Activated CD4-positive, alpha-beta T cell treated with anti-CD3 and anti-CD28 coated beads, Interleukin-2, amount 50 U/mL, for 48 hours (primary cell): ENCODE measurements around the gene FA2H.
"Not testable (repeated sequence)": the region's sequence is repeated elsewhere in the genome, so short reads cannot be mapped to it uniquely, and the experiment has no call there.

Experiments
- DNase-seq, 2 experiments: peaks; one replicate each; pipeline ENCODE4 v3.0.0-alpha.2; 2020

Gene FA2H

DNA sequence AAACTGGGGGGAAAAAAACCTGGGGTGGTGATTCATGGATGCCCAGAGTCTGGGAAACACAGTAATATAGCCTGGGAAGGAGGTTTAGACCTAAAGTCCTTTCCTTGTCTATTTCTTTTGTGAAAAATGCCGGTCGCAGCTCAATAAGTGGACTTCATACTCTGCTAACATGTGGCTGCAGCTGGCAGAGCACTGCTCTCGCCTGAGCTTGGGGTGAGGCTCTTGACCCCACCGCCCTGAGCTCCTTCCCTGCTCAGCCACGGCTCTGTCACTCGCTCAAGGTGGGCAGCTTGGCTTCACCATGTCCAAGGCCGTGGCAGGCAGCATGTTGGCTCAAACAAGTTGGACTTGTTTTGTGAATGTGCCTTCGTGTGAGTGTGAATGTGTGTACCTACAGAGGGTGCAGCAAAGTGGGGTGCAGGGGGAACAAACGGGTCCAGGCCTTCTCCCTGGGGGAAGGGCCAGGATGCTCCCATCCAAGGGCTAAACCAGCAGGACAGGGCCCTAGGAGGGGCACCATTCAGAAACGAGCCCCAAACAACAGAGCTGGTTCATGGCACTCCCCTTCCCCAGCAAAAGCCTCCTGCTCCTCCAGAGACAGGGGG, 4.9 kb downstream of the FA2H start:
- no peak for DNase-seq

DNA sequence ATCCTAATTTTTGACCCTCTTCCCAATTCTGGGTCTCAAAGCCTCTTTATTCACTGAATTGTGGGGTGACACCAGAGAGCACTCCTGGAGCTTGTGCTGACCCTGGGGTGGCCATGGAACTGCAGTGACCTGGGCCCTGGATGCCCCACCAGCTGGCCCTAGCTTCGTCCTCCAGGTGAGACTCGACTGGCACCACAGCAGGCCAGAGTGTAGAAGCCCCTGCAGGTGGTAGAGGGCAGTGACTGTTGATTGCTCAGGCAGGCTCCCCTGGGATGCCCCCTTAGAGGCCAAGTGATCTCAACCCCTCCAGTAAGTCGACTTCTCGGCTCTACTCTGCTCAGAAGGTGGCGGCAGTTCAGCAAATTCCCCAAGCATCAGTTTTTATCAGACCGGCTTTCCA, 6.4 kb downstream of the FA2H start:
- no peak for DNase-seq

DNA sequence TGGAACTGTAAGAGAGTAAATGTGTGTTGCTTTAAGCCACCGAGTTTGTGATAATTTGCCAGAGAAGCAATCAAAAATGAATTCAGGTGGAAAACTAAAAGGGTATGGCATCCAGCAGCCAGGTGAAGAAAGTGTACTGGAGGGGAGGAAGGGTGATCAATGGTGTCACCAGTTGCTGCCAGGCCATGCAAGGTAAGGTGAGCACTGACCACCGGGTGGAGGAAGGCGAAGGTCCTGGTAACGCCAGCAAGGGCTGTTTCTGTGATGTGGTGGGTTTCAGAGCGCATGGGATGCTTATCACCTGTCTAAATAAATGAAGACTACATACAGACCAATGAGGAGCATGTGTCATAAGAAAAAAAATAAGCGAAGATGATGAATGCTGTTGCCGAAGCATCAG, 6.9 kb downstream of the FA2H start:
- no peak for DNase-seq

DNA sequence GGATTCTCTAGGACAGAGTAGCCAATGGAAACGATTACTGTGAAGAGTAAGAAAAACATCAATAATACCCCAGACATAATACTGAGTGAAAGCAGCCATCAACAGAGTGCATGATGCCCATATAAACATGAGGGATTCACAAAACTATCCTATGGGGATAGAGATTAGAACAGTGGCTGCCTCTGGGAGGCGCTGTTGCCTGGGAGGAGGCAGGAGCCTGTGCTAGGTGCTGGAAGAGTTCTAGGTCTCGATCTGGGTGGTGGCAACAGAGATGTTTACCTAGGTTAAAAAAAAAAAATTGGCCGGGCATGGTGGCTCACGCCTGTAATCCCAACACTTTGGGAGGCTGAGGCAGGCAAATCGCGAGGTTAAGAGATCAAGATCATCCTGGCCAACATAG, 7.9 kb downstream of the FA2H start:
- no peak for DNase-seq

DNA sequence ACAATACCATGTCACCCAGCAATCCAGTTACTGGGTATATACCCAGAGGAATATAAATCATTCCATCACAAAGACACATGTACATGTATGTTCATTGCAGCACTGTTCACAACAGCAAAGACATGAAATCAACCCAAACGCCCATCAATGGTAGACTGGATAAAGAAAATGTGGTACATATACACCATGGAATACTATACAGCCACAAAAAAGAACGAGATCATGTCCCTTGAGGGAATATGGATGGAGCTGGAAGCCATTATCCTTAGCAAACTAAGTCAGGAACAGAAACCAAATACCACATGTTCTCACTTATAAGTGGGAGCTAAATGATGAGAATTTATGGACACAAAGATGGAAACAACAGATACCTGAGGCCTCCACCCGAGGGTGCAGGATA, 10.4 kb downstream of the FA2H start:
- not testable (repeated sequence) for DNase-seq

DNA sequence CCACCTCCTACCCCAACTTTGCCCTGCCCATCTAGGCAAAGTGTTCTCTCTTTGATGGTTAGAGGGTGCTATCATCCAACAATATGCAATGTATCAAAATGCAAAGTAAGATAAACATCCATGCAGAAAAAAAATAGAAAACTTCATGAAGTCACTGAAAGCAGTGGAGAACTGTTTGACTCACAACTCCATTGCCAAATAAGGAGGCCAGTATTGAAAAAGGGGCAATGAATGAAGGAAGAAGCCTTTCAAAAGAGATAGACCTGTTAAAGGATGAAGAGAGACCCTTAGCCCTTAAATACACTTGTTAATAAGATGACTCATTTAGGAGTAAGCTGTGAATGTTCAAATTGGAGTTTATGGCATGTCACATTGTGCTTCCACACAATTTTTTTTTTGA, 13.0 kb downstream of the FA2H start:
- DNase-seq: no peak

DNA sequence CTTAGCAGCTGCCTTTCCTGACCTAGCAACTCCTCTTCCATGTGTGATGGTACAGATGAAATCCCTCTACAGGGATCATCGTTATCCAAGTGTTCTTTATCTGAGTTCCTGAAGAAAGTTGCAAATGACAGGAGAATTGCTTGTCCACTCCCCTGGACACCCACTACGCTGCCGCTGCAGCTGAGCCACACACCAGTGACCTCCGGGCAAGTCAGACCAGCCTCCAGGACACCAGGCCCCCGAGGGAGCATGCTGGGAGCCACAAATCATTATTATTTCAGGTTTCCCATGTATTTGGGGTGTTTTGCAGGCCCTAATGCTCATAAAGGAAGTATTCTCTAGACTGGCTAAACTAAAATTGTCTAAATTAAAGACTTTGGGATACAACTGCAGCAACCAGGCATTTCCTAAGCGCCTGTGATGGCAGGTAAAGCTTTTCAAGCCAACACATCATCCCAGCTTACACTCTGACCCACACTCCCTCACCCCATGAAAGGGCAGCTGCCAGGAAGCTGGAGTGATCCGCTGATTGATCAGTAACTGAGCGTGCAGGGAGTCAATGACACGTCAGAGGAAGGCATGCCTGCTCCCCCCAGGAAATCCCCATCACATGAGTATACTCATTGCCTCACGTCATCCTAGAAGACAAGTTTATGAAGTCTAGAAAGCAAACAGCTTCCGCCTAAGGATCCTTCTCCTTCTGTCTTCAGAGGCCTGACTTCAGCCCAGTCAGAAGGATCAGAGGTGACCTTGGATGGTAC, 14.4 kb downstream of the FA2H start:
- peak; percentile 8 to 9 for DNase-seq

DNA sequence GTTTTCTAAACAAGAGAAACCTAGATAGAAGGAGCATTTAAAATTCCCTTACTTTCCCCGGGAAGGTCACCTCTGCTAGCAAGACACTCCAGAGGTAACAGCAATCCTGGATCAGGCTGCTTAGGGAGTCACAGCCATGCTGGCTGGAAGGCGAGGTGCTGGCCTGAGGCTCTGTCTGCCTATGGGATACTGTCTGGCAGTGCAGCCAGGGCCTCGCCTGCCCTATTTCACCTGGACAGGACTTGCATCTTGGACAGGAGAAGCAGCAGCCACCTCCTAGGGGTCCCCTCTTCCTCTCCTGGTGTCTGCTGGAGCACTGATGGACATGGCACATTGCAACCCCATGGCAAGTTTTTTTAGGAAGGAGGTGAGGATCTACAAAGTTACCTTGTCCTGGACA, 15.1 kb downstream of the FA2H start:
- no peak for DNase-seq

DNA sequence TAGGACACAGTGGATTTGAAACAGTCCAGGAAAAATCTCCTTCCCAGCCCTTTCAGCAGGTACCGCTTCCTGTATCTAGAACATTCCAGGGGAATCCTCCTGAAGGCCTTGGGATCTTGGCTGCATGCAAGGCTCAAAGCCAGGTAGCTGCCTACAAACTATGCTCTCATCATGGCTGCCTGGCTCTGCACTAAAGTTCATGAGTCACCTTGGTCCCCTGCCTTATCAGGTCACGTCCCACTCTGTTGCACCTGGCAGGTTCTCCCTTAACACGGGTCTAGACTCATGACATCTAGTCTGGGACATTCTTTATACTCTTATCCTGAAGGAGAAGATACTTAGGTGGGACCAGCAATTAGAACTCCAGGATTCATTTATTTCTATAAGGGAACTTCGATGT, 15.8 kb downstream of the FA2H start:
- no peak for DNase-seq

DNA sequence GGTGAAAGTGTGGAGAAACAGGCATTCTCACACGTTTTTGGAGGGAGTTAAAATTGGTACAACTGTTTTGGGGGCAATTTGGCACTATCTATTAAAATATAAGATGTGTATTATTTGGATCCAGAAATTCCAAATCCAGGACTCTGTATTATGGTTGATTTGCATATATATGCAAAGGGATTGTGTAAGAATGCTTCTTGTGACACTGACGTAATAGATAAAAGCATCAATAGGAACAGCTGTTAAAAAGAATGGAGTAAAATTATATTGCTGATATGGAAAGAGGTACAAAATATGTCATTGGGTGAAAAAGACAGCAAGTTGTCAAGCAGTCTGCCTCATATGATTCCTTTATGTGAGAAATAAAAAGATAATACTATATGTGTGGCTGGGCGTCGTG, 17.3 kb downstream of the FA2H start:
- no peak for DNase-seq

DNA sequence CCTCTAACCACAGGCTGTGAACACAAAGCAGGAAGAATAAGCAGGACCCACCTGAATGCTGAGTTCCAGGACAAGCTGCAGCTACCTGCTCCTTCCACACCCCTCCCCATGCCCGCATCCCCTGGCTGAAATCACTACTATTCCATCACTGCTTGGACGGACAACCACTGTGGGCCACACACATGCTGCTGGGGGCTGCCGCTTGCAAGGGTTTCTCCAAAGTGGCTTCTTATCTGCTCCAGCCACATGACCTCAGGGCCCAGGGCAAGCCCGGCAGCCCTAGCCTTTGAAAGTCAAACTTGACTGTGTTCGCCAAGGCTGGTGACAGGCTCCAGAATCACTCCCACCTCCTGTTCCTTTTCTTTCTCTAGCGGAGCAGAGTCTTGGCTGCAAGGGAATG, 18.4 kb downstream of the FA2H start:
- no peak for DNase-seq

DNA sequence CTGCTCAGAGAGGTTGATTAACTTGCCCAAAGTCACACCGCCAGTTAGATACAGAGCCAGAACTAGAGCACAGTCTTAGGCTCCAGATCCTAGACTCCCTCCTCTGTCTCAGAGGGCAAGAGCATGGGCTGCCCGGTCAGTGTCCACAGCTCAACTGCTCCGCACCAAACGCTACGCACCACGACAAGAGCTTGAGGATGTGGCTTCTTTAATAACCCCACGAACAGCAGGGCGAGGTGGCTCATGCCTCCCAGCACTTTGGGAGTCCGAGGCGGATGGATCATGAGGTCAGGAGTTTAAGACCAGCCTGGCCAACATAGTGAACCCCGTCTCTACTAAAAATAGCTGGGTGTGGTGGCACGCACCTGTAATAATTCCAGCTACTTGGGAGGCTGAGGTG, 21.4 kb downstream of the FA2H start:
- DNase-seq: no peak

DNA sequence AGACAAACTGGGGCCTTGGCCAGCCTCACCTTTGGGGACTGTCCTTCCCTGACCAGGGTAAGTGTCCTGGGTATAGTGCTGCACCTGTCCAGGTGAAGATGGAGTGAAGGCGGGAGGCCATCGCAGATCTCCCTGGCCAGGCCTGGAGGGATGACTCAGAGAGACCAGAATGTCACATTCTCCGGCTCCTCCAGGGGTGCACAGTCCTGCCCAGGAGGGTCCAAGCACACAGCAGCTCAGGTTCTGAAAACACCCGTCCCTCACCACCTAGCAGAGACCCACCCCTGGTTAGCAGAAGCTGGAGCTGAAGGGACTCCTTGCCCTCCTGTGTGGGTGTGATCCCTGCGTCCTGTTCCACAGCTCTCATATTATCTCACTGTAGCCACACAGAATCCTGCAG, 21.9 kb downstream of the FA2H start:
- DNase-seq: no peak

DNA sequence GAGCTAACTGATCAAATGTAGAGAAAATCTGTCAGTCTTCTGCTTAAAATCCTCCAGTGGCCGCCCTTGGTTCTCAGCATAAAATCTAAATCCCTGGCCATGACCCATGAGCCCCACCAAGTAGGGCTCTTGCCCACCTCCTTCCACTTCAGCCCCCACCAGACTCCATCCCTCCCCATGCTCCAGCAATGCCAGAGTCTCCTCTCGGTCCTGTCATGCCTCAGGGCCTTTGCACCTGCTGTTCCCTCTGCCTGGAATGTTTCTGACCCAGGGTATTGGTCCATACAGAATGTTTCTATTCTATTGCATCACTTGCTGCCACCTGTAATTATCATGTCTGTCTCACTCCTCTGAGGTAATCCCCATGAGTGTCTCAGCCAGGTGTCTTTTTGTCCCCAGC, 22.4 kb downstream of the FA2H start:
- DNase-seq: no peak

DNA sequence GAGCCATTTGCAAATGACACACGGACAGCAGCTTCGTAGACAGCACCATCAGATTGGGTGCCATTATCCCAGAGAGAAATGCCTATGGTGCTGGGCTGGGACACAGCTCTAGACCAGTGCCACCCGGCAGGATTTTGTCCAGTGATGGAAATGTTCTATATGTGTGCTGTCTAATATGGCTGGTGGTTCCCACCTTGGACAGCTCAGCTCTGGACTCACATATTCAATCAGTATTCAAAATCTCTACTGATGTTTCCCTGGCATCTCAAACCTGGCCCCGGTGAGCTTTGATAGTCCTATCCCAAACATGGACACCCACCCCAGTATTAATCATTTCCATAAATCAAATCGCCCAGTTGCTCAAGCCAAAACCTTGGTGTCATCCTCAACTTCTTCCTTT, 23.0 kb downstream of the FA2H start:
- DNase-seq: no peak

DNA sequence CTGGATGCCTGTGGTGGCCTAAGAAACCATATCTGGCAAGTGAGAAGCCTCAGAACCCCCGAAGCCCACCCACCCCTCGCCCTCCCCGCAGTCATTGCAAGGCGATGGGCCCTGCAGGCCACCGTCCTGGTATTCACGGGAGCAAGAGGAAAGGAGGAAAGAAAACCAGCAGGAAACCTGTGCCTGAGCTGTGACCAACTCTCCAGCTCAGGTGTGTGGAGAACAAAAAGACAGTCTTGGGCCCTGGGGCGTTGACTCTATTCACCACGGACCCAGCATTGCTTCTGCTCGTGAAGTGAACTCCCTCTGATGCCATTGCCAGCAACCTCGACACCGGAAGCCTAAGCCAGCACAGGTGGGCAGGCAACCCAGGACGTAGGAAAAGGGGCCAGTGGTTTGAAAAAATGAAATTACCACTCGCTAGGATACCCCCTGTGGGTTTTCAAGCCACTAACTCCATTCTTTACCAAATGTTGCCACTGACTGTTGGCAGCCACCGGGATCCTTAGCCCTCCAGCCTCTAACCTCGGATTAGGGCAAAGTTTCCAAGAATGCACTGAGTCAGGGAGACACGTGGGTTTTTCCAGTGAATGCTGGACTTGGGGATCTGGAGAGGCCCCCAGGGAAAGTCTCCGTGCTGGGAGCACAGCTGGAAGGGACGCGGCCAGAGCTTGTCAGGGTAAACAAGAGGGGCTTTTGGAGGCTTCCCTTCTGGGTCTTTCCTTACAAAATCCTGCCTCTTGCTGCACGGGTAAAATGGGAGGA, 25.1 kb downstream of the FA2H start:
- no peak for DNase-seq

DNA sequence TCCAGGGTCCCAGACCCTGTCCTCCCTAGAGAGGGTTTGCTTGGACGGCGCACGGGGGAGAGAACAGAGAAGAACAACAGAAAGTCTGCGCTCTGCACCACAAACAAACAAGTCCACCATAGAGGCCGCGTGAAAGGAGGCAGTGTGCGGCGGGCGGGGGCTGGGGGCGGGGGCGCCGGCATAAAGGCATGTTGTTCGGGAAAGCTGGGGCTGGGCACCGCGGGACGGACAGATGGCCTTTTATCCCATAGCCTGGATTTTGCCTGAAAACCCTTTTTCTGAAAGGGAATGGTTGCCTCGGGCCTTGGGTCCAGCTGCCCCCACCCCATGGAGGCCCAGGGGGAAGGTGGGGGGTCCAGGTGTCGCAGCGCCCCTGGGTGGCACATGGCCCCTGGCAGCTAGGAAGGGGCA, 26.0 kb downstream of the FA2H start:
- DNase-seq: no peak

DNA sequence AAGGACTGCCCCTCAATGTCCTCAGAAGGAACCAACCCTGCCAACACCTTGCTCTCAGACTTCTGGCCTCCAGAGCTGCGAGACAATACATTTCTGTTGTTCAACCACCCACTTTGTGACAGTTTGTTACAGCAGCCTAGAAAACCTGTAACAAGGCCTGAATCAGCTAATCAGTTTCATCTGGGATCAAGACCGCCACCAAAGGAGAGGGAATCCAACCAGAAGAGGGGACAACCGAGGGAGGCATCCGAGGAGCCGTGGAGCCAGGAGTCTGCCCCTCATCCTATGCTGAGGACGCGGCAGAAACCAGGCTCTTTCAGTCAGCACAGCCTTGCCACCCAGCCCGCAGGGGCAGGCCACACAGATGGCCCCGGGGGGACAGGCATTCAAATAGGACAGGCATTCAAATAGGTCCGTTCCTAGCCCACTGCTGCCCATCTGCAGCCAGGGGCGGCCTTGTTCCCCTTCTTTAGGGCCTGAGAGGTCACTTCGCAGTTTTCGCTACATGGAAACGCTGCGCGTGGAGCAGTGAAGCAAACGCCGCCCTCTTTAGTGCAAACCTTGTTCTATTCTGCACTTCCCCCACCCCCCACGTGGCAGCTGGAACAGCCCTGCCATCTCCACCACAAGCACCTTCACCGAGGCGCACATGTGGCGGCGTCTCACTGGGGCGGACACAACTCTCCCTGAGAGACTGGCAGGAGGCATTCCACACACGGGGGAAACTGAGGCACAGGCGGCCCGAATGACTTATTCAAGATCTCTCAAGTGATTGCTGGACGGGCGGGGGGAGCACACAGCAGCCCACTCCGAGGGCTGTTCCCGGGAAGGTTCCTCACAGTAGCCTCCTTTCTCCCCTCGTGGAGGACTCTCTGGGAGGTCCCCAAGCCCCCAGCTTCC, 26.7 kb downstream of the FA2H start:
- DNase-seq: no peak

DNA sequence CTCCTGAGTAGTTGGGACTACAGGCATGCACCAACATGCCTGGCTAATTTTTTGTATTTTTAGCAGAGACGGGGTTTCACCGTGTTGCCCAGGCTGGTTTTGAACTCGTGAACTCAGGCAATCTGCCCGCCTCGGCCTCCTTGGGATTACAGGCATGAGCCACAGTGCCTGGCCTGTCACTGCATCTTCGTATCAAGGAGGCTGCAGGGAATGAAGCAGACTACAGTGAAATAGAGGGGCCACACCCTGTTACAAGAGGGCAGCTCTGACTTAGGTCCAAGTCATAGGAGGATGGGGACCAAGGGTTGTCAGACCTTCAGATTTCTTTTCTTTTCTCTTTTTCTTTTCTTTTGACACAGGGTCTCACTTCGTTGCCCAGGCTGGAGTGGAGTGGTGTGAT, 28.7 kb downstream of the FA2H start:
- DNase-seq: no peak

DNA sequence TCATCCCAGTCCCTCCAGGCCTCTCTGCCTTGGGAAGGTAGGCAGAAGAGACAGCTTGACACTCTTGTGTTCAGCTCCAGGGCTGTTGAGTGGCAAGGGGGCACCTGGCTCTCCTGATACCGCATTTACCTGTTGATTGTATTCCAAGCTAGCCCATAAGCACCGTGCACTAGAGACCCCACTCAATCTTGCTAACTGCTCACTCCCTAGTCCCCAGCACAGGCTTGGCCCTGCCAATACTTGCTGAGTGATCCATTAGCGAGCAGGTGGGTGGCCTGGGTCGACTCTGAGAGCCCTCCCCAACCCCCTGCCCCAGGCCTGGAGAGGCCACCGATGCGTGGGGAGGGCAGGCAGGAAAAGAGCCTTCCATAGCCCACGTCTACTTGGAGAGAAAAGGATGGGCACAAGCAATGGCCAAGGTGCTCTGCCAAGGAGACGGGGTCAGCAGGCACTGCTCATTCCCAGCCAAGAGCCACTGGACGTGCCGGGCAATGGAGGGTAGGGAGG, 29.5 kb downstream of the FA2H start:
- no peak for DNase-seq

DNA sequence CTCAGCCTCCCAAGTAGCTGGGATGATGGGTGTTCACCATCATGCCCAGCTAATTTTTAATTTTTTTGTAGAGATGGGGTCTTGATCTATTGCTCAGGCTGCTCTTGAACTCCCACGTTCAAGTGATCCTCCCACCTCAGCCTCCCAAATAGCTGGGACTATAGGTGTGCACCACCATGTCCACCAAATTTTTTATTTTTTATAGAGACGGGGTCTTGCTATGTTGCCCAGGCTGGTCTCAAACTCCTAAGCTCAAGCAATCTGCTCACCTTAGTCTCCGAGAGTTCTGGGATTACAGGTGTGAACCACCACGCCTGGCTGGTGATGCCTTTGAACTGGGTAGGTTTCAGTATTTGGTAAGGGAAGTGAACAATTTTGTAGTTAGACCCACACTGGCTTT, 30.1 kb downstream of the FA2H start:
- no peak for DNase-seq

DNA sequence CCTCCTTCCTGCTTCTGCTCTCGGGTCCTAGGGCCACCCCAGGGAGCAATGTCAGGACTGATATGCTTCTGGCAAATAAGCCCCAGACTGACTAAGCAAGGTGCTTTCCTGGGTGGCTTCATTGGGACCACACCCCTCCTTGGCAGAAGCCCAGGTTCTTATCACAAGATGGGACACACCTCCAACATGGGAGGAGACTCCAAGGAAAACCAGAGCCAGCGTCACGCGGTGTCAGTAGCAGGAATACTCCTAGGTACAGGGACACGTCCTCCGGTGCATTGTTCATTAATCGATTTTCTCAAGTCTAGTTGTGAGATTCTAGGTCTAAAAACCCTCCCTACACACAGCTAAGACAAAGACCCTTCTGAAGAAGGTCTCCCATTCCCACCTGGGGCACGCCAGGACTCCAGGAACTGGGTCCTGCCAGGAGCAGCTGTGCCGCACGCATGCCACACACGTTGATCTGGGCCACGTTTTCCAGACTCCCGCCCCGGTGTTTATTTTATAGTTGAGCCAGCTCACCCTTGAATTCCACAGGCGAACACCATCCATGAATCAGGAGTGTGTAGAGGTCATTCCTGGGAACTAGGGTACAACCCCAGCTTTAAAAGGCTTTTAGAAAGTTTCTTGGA, 30.8 kb downstream of the FA2H start:
- DNase-seq: no peak
